ENCODE results near the gene TADA3.

Gene TADA3

GRCh38 chr3:9757427-9757826, 34.8 kb downstream of the TADA3 start:
- DNase-seq = no peak

- no peak for DNase-seq
These were observed 37.6 kb downstream of the TADA3 start for GRCh38 chr3:9754678-9755077.

- no peak for DNase-seq
These were observed 41.5 kb downstream of the TADA3 start for GRCh38 chr3:9750556-9751411.

GRCh38 chr3:9749645-9750555, 42.4 kb downstream of the TADA3 start, which contains the start of gene OGG1:
Gene OGG1, plus strand, starts transcription at chr3:9749952. Its CDS starts 335 bp downstream, at chr3:9750287.
- DNase-seq = peak; percentile 93

GRCh38 chr3:9749296-9749644, 43.0 kb downstream of the TADA3 start:
- DNase-seq = no peak

GRCh38 chr3:9748031-9748430, 44.2 kb downstream of the TADA3 start:
- no peak for DNase-seq

- no peak for DNase-seq
These were observed 45.0 kb downstream of the TADA3 start for GRCh38 chr3:9747267-9747666.

GRCh38 chr3:9746330-9746729, 45.9 kb downstream of the TADA3 start:
- no peak for DNase-seq

- no peak for DNase-seq
These were observed 46.8 kb downstream of the TADA3 start for GRCh38 chr3:9745521-9745920.

- no peak for DNase-seq
These were observed 48.1 kb downstream of the TADA3 start for GRCh38 chr3:9744162-9744561.

GRCh38 chr3:9743548-9743947, 48.7 kb downstream of the TADA3 start:
- DNase-seq = no peak

GRCh38 chr3:9742560-9742959, 49.7 kb downstream of the TADA3 start:
- no peak for DNase-seq

GRCh38 chr3:9739181-9739580, 53.1 kb downstream of the TADA3 start:
- DNase-seq = no peak

GRCh38 chr3:9736831-9737230, 55.4 kb downstream of the TADA3 start:
- DNase-seq = no peak

GRCh38 chr3:9732740-9733115, 59.5 kb downstream of the TADA3 start:
- no peak for DNase-seq

- DNase-seq = no peak
These were observed 60.1 kb downstream of the TADA3 start for GRCh38 chr3:9732080-9732739.

- peak; percentile 87 for DNase-seq
These were observed 60.8 kb downstream of the TADA3 start, which contains the start of gene BRPF1 for GRCh38 chr3:9731206-9732079. Gene BRPF1, plus strand, starts transcription at chr3:9731735. Its CDS starts 2,406 bp downstream, at chr3:9734141.

GRCh38 chr3:9730657-9731205, 61.5 kb downstream of the TADA3 start:
- DNase-seq = no peak

Data from NCI-H2227 treated with DMSO at 0.1 percent for 48 hours (cell line).